SK-N-SH treated with all-trans-retinoic acid at 6 μM for 48 hours (cell line): Measurements from ENCODE around the gene SLC38A2.

Source experiments
- CSDC2 ChIP-seq: fragments of 250-450 bp; sonication (Bioruptor Pico); IDR thresholded peaks from 2 replicates; pipeline ENCODE4 v1.5.0; 2020; ENCODE audit warnings: mild to moderate bottlenecking, moderate library complexity
- ESRRG ChIP-seq: fragments of 250-450 bp; sonication (Bioruptor Pico); IDR thresholded peaks from 2 replicates; pipeline ENCODE4 v1.6.1; 2021; ENCODE audit warnings: mild to moderate bottlenecking
- OSR1 ChIP-seq: fragments of 250-450 bp; sonication (Bioruptor Pico); IDR thresholded peaks from 2 replicates; pipeline ENCODE4 v1.8.0; 2022; ENCODE audit warnings: moderate library complexity, mild to moderate bottlenecking, inconsistent platforms
- POU6F1 ChIP-seq: fragments of 250-450 bp; sonication (Bioruptor Pico); IDR thresholded peaks from 2 replicates; pipeline ENCODE4 v1.8.0; 2021; ENCODE audit warnings: low read depth, mild to moderate bottlenecking, moderate library complexity, borderline replicate concordance
- RARB ChIP-seq: fragments of 250-450 bp; sonication (Bioruptor Pico); IDR thresholded peaks from 2 replicates; pipeline ENCODE4 v1.8.0; 2021; ENCODE audit warnings: mild to moderate bottlenecking, moderate library complexity
- TCF4 ChIP-seq: fragments of 250-450 bp; sonication (Bioruptor Pico); IDR thresholded peaks from 2 replicates; pipeline ENCODE4 v1.8.0; 2021; ENCODE audit warnings: mild to moderate bottlenecking, moderate library complexity, borderline replicate concordance
- ZFP30 ChIP-seq: fragments of 450-650 bp; formaldehyde crosslinking; IDR thresholded peaks from 2 replicates; pipeline ENCODE4 v1.5.0; 2022; ENCODE audit warnings: mild to moderate bottlenecking, moderate library complexity

DNA sequence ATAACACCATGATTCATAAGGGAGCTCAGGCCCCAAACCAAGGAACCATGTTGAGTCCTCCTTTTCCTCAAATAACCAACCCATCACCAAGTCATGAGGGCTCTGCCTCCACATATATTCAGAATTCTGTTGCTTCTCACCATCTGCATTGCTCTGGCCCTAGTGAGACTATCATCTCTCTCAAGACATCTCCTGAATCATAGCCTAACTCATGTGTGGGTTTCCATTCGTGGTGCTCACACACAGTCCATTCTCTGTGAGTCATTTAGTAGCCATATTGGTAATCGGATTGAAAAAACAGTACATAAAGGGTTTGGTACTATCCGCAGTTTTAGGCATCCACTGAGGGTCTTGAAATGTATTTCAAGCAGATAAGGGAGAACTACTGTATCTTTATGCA is 5.1 kb upstream of the SLC38A2 start:
- TF ChIP-seq ZFP30, result no peak
- TF ChIP-seq ESRRG, result no peak
- TF ChIP-seq RARB (CRISPR knock-in tag), result no peak
- no peak for TF ChIP-seq CSDC2
- TF ChIP-seq POU6F1, result no peak
- TF ChIP-seq OSR1 (CRISPR knock-in tag), result no peak
- TF ChIP-seq TCF4 (CRISPR knock-in tag), result no peak
